Esophagus muscularis mucosa (tissue), 4 donors: ENCODE results near the gene LRIT1. TPM values are rescaled to one million over a fixed set of nuclear protein-coding genes. Genes with fewer than 3 reads are reported as not detected.
A peak's percentile ranks its signal among the peaks of the same experiment; 100 is the strongest.

Experiments used
- DNase-seq: peaks from one replicate; pipeline ENCODE4 v3.0.0-alpha.2; 2017; ENCODE audit errors: extremely low spot score
- H3K27ac ChIP-seq, 4 donors: fragments of 200-600 bp; sonication (generic); replicated peaks in 1 of 4; 1 replicate in 3 of 4; 2 replicates in 1 of 4; pipeline ENCODE4 v1.5.1; 2016 to 2019; ENCODE audit warnings: mild to moderate bottlenecking in 1 of 4
- H3K27me3 ChIP-seq, 4 donors: fragments of 200-600 bp; sonication (generic); one replicate each; pipeline versions ENCODE4 v1.5.1 to v1.6.0; 2016 to 2019
- H3K36me3 ChIP-seq, 4 donors: fragments of 200-600 bp; sonication (generic); one replicate each; pipeline ENCODE4 v1.5.1; 2016 to 2019
- H3K4me1 ChIP-seq, 4 donors: fragments of 200-600 bp; sonication (generic); one replicate each; pipeline ENCODE4 v1.5.1; 2016 to 2019
- H3K4me3 ChIP-seq, 4 donors: fragments of 200-600 bp; sonication (generic); 1 replicate in 2 of 4; 2 replicates in 2 of 4; pipeline ENCODE4 v1.5.1; 2016 to 2019; ENCODE audit warnings: mild to moderate bottlenecking in 4 of 4, moderate library complexity in 1 of 4
- H3K9me3 ChIP-seq, 4 donors: fragments of 200-600 bp; sonication (generic); 1 replicate in 3 of 4; 2 replicates in 1 of 4; pipeline ENCODE4 v1.5.1; 2016 to 2019
- EP300 ChIP-seq: sonication (generic); formaldehyde crosslinking; IDR thresholded peaks from one replicate; pipeline ENCODE4 v1.6.1; 2017; ENCODE audit warnings: antibody characterized with exemption
- POLR2A ChIP-seq: fragments of 450-650 bp; IDR thresholded peaks from one replicate; pipeline ENCODE4 v1.6.1; 2017; ENCODE audit warnings: antibody characterized with exemption, moderate library complexity, mild to moderate bottlenecking, low read depth
- POLR2AphosphoS5 ChIP-seq, 2 donors: sonication (generic); formaldehyde crosslinking; IDR thresholded peaks; one replicate each; pipeline ENCODE4 v1.6.1; 2017; ENCODE audit warnings: antibody characterized with exemption in 2 of 2
- WGBS: methylation state at CpG from one replicate; pipeline ENCODE4 v1.1.5; 2018; 5-methylcytosine and 5-hydroxymethylcytosine counted together
- intact Hi-C: fragments of 100-400 bp; cut with DNase I; formaldehyde crosslinking; loops from one replicate; pipeline ENCODE4 v1.15.1; 2023
- total RNA-seq, 4 donors: library from RNA; depleted of rRNA; stranded (reverse); fragments of >200 nt; gene quantifications; one replicate each; pipeline versions ENCODE4 v1.1.0 to v1.2.1, GENCODE V29; 2016
- TF ChIP-seq, protein P1 (sequence below), 3 experiments: fragments of 200-600 bp in 2 of 3; fragments of 450-650 bp in 1 of 3; sonication (generic) in 2 of 3; IDR thresholded peaks; one replicate each; pipeline ENCODE4 v1.5.1; 2017 to 2019; ENCODE audit warnings: antibody characterized with exemption in 3 of 3, mild to moderate bottlenecking in 2 of 3, moderate library complexity in 1 of 3

The LRIT1 gene
- total RNA-seq, 4 donors from 2014 or later: not detected

GRCh38 chr10:84248794-84249193, 7.4 kb upstream of the LRIT1 start:
- H3K27me3 ChIP-seq: peaks cover 0 to 7% (median 0%) of the 10 kb centered on the region in 4 donors
- peaks cover 0 to 4% (median 2%) of the 10 kb centered on the region in 4 donors for H3K4me1 ChIP-seq
- DNase-seq: no peak
- H3K9me3 ChIP-seq: peaks cover 0 to 3% (median 0%) of the 10 kb centered on the region in 4 donors
- H3K27ac ChIP-seq: no peak overlapping the region
- no peak for TF ChIP-seq POLR2A
- TF ChIP-seq, protein P1, sequence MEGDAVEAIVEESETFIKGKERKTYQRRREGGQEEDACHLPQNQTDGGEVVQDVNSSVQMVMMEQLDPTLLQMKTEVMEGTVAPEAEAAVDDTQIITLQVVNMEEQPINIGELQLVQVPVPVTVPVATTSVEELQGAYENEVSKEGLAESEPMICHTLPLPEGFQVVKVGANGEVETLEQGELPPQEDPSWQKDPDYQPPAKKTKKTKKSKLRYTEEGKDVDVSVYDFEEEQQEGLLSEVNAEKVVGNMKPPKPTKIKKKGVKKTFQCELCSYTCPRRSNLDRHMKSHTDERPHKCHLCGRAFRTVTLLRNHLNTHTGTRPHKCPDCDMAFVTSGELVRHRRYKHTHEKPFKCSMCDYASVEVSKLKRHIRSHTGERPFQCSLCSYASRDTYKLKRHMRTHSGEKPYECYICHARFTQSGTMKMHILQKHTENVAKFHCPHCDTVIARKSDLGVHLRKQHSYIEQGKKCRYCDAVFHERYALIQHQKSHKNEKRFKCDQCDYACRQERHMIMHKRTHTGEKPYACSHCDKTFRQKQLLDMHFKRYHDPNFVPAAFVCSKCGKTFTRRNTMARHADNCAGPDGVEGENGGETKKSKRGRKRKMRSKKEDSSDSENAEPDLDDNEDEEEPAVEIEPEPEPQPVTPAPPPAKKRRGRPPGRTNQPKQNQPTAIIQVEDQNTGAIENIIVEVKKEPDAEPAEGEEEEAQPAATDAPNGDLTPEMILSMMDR (IDR thresholded peaks at IDR 0.05): no peak
- no peak for TF ChIP-seq EP300
- TF ChIP-seq POLR2AphosphoS5 (IDR thresholded peaks at IDR 0.05): no peak
- H3K4me3 ChIP-seq: no peak overlapping the region
- 85% methylated on average over 12 of the region's 12 CpGs for WGBS
- no peaks in the 10 kb centered on the region for H3K36me3 ChIP-seq
- intact Hi-C loops: no loop called here

DNA sequence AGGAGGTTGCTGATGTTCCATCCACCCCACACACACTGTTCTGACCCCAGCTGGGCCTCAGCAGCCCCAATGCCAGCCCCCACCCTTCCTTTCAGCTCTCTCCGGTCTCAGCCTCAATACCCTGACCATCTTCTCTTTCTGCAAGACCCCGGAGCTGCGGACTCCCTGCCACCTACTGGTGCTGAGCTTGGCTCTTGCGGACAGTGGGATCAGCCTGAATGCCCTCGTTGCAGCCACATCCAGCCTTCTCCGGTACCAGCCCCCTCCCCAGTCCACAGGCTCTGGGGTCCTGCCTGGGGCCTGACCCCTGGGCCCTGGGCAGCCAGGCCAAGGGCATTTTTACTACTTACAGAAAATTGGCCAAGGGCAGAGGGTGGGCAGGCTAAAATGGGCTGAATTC, 6.2 kb upstream of the LRIT1 start:
- no peaks in the 10 kb centered on the region for H3K36me3 ChIP-seq
- 100% methylated on average over 2 of the region's 6 CpGs for WGBS
- TF ChIP-seq POLR2A (no peak), EP300 (no peak)
- peaks cover 0 to 2% (median 0%) of the 10 kb centered on the region in 4 donors for H3K27me3 ChIP-seq
- H3K27ac ChIP-seq: no peak overlapping the region
- peaks cover 0 to 4% (median 2%) of the 10 kb centered on the region in 4 donors for H3K4me1 ChIP-seq
- H3K9me3 ChIP-seq: peaks cover 0 to 3% (median 0%) of the 10 kb centered on the region in 4 donors
- intact Hi-C loops: no loop called here
- no peak for DNase-seq
- H3K4me3 ChIP-seq: no peak overlapping the region

DNA sequence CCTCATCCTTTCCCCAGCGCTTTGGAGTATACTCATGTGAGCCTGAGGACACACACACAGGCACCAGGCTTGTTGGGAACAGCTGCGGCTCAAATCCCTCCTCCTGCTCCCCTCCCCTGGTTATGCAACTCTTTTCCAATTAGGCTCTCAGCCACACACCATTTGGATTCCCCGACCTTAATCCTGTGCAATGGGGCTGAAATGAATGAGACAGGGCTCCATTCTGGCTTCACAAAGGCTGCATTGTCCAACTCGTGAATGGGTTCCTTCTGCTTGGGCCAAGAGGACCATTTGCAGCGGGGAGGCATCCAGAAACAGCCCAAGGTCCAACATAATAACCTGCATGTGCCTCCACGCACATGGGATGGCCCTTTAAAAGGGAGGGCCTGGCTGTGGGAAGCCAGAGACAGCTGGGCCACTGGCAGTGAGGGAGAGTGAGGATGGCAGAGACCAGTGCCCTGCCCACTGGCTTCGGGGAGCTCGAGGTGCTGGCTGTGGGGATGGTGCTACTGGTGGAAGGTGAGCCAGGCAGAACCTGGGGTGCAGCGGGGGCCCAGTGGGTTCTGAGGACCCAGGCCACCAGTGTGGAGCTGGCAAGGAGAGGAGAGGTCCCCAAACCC, 3.4 kb upstream of the LRIT1 start, which contains the start of gene RGR:
Gene RGR (plus strand): TSS at position 403 of the 620 bp plus-strand sequence. CDS start 38 bp downstream, at position 441.
- Histone ChIP-seq H3K4me1 (peaks cover 0 to 4% (median 2%) of the 10 kb centered on the region in 4 donors), H3K36me3 (no peaks in the 10 kb centered on the region), H3K27ac (peak within 1 kb of the TSS in 2 of 4 donors; percentile 7), H3K4me3 (no peak within 1 kb of the TSS), H3K9me3 (no peaks in the 10 kb centered on the region), H3K27me3 (no peaks in the 10 kb centered on the region)
- WGBS: 49% methylated on average over 8 of the region's 9 CpGs
- peak in 1 of 2 donors; percentile 9 for TF ChIP-seq POLR2AphosphoS5 (IDR thresholded peaks at IDR 0.05)
- TF ChIP-seq, protein P1 (IDR thresholded peaks at IDR 0.05): no peak
- no peak for TF ChIP-seq EP300
- intact Hi-C loops: no loop called here
- DNase-seq: no peak

GRCh38 chr10:84243759-84244158, 2.4 kb upstream of the LRIT1 start:
- H3K27ac ChIP-seq: peak overlapping the region in 1 of 4 donors; percentile 7
- DNase-seq: no peak
- TF ChIP-seq POLR2A (no peak), EP300 (no peak), POLR2AphosphoS5 (IDR thresholded peaks at IDR 0.05) (no peak)
- TF ChIP-seq, protein P1 (IDR thresholded peaks at IDR 0.05): no peak
- no peaks in the 10 kb centered on the region for H3K9me3 ChIP-seq
- H3K36me3 ChIP-seq: no peaks in the 10 kb centered on the region
- 89% methylated on average over 3 of the region's 3 CpGs for WGBS
- no peak overlapping the region for H3K4me3 ChIP-seq
- intact Hi-C loops: no loop called here
- no peaks in the 10 kb centered on the region for H3K27me3 ChIP-seq
- peaks cover 0 to 4% (median 2%) of the 10 kb centered on the region in 4 donors for H3K4me1 ChIP-seq

DNA sequence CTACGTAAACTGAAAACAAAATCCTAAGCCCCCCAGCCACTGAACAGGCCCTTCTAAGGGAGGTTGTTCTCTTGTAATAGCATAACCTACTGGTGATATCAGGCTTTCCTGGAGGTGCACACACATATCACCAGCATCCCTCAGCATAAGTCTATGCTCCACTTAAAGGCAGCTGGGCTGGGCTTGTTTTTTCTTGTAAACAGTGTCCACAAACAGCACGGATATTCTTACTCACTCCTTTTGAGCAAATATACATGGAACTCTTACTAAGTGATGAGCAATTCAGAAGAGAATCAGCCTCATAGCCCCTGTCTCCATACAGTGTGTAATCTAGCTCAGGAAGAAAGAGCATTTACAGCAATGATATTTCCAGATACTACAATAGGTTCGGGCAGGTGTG, 2.4 kb downstream of the LRIT1 start:
- no peak overlapping the region for H3K27ac ChIP-seq
- H3K4me1 ChIP-seq: peaks cover 0 to under 1% (median 0%) of the 10 kb centered on the region in 4 donors
- no peaks in the 10 kb centered on the region for H3K36me3 ChIP-seq
- 98% methylated on average over 3 of the region's 3 CpGs for WGBS
- no peak overlapping the region for H3K4me3 ChIP-seq
- no peak for TF ChIP-seq POLR2AphosphoS5 (IDR thresholded peaks at IDR 0.05)
- TF ChIP-seq, protein P1 (IDR thresholded peaks at IDR 0.05): no peak
- no peak for TF ChIP-seq EP300
- H3K9me3 ChIP-seq: no peaks in the 10 kb centered on the region
- no peak for DNase-seq
- H3K27me3 ChIP-seq: peaks cover 0 to 35% (median 0%) of the 10 kb centered on the region in 4 donors
- intact Hi-C loops: no loop called here
